Activated naive CD8-positive, alpha-beta T cell treated with anti-CD3 and anti-CD28 coated beads for 36 hours (primary cell): ENCODE results near the gene PAQR9. TPM values are rescaled to one million over a fixed set of nuclear protein-coding genes. Genes with fewer than 3 reads are reported as not detected.

Source experiments
- DNase-seq: peaks from one replicate; pipeline ENCODE4 v3.0.0; 2021
- H3K27ac Mint-ChIP-seq: one replicate; pipeline ENCODE4 v1.8.0; 2022; ENCODE audit warnings: mild to moderate bottlenecking, moderate library complexity, mixed read lengths
- H3K27me3 Mint-ChIP-seq: one replicate; pipeline ENCODE4 v1.8.0; 2022; ENCODE audit warnings: mild to moderate bottlenecking, mixed read lengths
- H3K36me3 Mint-ChIP-seq: one replicate; pipeline ENCODE4 v1.8.0; 2021; ENCODE audit warnings: mild to moderate bottlenecking, mixed read lengths
- H3K4me1 Mint-ChIP-seq: one replicate; pipeline ENCODE4 v1.8.0; 2021; ENCODE audit warnings: mixed read lengths
- H3K4me3 Mint-ChIP-seq: one replicate; pipeline ENCODE4 v1.8.0; 2022; ENCODE audit warnings: mild to moderate bottlenecking, moderate library complexity, mixed read lengths
- H3K9me3 Mint-ChIP-seq: one replicate; pipeline ENCODE4 v1.8.0; 2022; ENCODE audit warnings: mixed read lengths
- total RNA-seq, 2 experiments: library from RNA; stranded (reverse); gene quantifications; one replicate each; pipeline ENCODE4 v1.2.3, GENCODE V29; 2021

The PAQR9 gene
- total RNA-seq, 2 experiments from 2014 or later = not detected

GRCh38 chr3:142968319-142969025, 5.0 kb upstream of the PAQR9 start:
- no peak for DNase-seq
- H3K27me3 Mint-ChIP-seq = peaks cover 45% of the 10 kb centered on the region
- H3K4me3 Mint-ChIP-seq = no peak overlapping the region
- H3K9me3 Mint-ChIP-seq = no peaks in the 10 kb centered on the region
- H3K4me1 Mint-ChIP-seq = peaks cover 4% of the 10 kb centered on the region
- H3K36me3 Mint-ChIP-seq = no peaks in the 10 kb centered on the region
- H3K27ac Mint-ChIP-seq = no peak overlapping the region

GRCh38 chr3:142966808-142967207, 3.3 kb upstream of the PAQR9 start:
- Mint-ChIP-seq H3K27me3 (peaks cover 53% of the 10 kb centered on the region), H3K27ac (no peak overlapping the region), H3K9me3 (no peaks in the 10 kb centered on the region), H3K4me1 (peaks cover 7% of the 10 kb centered on the region), H3K4me3 (no peak overlapping the region), H3K36me3 (no peaks in the 10 kb centered on the region)
- DNase-seq = no peak

- peaks cover 63% of the 10 kb centered on the region for H3K27me3 Mint-ChIP-seq
- no peaks in the 10 kb centered on the region for H3K36me3 Mint-ChIP-seq
- H3K4me3 Mint-ChIP-seq = no peak overlapping the region
- no peak for DNase-seq
- peaks cover 7% of the 10 kb centered on the region for H3K4me1 Mint-ChIP-seq
- H3K27ac Mint-ChIP-seq = no peak overlapping the region
- no peaks in the 10 kb centered on the region for H3K9me3 Mint-ChIP-seq
Measured at GRCh38 chr3:142965581-142965980, 2.1 kb upstream of the PAQR9 start.

GRCh38 chr3:142963234-142963515, 299 bp downstream of the PAQR9 start:
- H3K4me1 Mint-ChIP-seq = peaks cover 7% of the 10 kb centered on the region
- H3K27ac Mint-ChIP-seq = no peak overlapping the region
- no peaks in the 10 kb centered on the region for H3K9me3 Mint-ChIP-seq
- H3K36me3 Mint-ChIP-seq = no peaks in the 10 kb centered on the region
- H3K4me3 Mint-ChIP-seq = peak overlapping the region; percentile 76
- H3K27me3 Mint-ChIP-seq = peaks cover 77% of the 10 kb centered on the region
- DNase-seq = peak; percentile 13

GRCh38 chr3:142962520-142963233, 797 bp downstream of the PAQR9 start:
- Mint-ChIP-seq H3K4me3 (peak overlapping the region; percentile 76), H3K4me1 (peaks cover 7% of the 10 kb centered on the region), H3K9me3 (no peaks in the 10 kb centered on the region), H3K36me3 (no peaks in the 10 kb centered on the region), H3K27ac (no peak overlapping the region), H3K27me3 (peaks cover 78% of the 10 kb centered on the region)
- peak; percentile 6 for DNase-seq

- no peaks in the 10 kb centered on the region for H3K9me3 Mint-ChIP-seq
- no peak overlapping the region for H3K27ac Mint-ChIP-seq
- H3K27me3 Mint-ChIP-seq = peaks cover 83% of the 10 kb centered on the region
- peaks cover 7% of the 10 kb centered on the region for H3K4me1 Mint-ChIP-seq
- DNase-seq = no peak
- H3K4me3 Mint-ChIP-seq = peak overlapping the region; percentile 38
- H3K36me3 Mint-ChIP-seq = no peaks in the 10 kb centered on the region
Measured at GRCh38 chr3:142962175-142962519, 1.3 kb downstream of the PAQR9 start.

GRCh38 chr3:142961539-142961938, 1.9 kb downstream of the PAQR9 start:
- H3K27me3 Mint-ChIP-seq = peaks cover 80% of the 10 kb centered on the region
- peaks cover 7% of the 10 kb centered on the region for H3K4me1 Mint-ChIP-seq
- H3K36me3 Mint-ChIP-seq = no peaks in the 10 kb centered on the region
- H3K9me3 Mint-ChIP-seq = no peaks in the 10 kb centered on the region
- no peak for DNase-seq
- H3K4me3 Mint-ChIP-seq = no peak overlapping the region
- H3K27ac Mint-ChIP-seq = no peak overlapping the region

- DNase-seq = no peak
- Mint-ChIP-seq H3K4me1 (peaks cover 7% of the 10 kb centered on the region), H3K4me3 (no peak overlapping the region), H3K9me3 (no peaks in the 10 kb centered on the region), H3K36me3 (no peaks in the 10 kb centered on the region), H3K27me3 (peaks cover 70% of the 10 kb centered on the region), H3K27ac (no peak overlapping the region)
Measured at GRCh38 chr3:142960322-142960850, 3.1 kb downstream of the PAQR9 start.

GRCh38 chr3:142958707-142959106, 4.8 kb downstream of the PAQR9 start:
- Mint-ChIP-seq H3K4me3 (no peak overlapping the region), H3K27me3 (peaks cover 53% of the 10 kb centered on the region), H3K36me3 (no peaks in the 10 kb centered on the region), H3K4me1 (peaks cover 2% of the 10 kb centered on the region), H3K9me3 (no peaks in the 10 kb centered on the region), H3K27ac (no peak overlapping the region)
- DNase-seq = peak; percentile 12

GRCh38 chr3:142953443-142953842, 10.0 kb downstream of the PAQR9 start:
- Mint-ChIP-seq H3K27ac (no peak overlapping the region), H3K27me3 (peaks cover 34% of the 10 kb centered on the region), H3K36me3 (no peaks in the 10 kb centered on the region), H3K4me1 (no peaks in the 10 kb centered on the region), H3K4me3 (no peak overlapping the region), H3K9me3 (no peaks in the 10 kb centered on the region)
- no peak for DNase-seq

- no peak overlapping the region for H3K27ac Mint-ChIP-seq
- H3K36me3 Mint-ChIP-seq = no peaks in the 10 kb centered on the region
- DNase-seq = no peak
- no peaks in the 10 kb centered on the region for H3K4me1 Mint-ChIP-seq
- H3K27me3 Mint-ChIP-seq = peaks cover 39% of the 10 kb centered on the region
- no peak overlapping the region for H3K4me3 Mint-ChIP-seq
- H3K9me3 Mint-ChIP-seq = no peaks in the 10 kb centered on the region
Measured at GRCh38 chr3:142952272-142953193, 10.9 kb downstream of the PAQR9 start.

- no peak overlapping the region for H3K27ac Mint-ChIP-seq
- H3K4me3 Mint-ChIP-seq = no peak overlapping the region
- no peak for DNase-seq
- peaks cover 2% of the 10 kb centered on the region for H3K4me1 Mint-ChIP-seq
- H3K27me3 Mint-ChIP-seq = peaks cover 40% of the 10 kb centered on the region
- no peaks in the 10 kb centered on the region for H3K36me3 Mint-ChIP-seq
- no peaks in the 10 kb centered on the region for H3K9me3 Mint-ChIP-seq
Measured at GRCh38 chr3:142951794-142952193, 11.7 kb downstream of the PAQR9 start.

- no peak for DNase-seq
- no peaks in the 10 kb centered on the region for H3K36me3 Mint-ChIP-seq
- peaks cover 48% of the 10 kb centered on the region for H3K27me3 Mint-ChIP-seq
- H3K4me3 Mint-ChIP-seq = no peak overlapping the region
- no peaks in the 10 kb centered on the region for H3K9me3 Mint-ChIP-seq
- peaks cover 2% of the 10 kb centered on the region for H3K4me1 Mint-ChIP-seq
- H3K27ac Mint-ChIP-seq = no peak overlapping the region
Measured at GRCh38 chr3:142950972-142951371, 12.5 kb downstream of the PAQR9 start.

- Mint-ChIP-seq H3K4me3 (no peak overlapping the region), H3K27ac (no peak overlapping the region), H3K27me3 (peaks cover 67% of the 10 kb centered on the region), H3K4me1 (peaks cover 8% of the 10 kb centered on the region), H3K9me3 (no peaks in the 10 kb centered on the region), H3K36me3 (no peaks in the 10 kb centered on the region)
- no peak for DNase-seq
Measured at GRCh38 chr3:142947799-142948575, 15.5 kb downstream of the PAQR9 start.
